Stomach (tissue), 4 donors: ENCODE data around the gene LCN10.

ENCODE experiments used
- CTCF ChIP-seq, 7 experiments: fragments of 450-650 bp in 4 of 7; fragments of 200-600 bp in 3 of 7; sonication (generic) in 3 of 7; IDR thresholded peaks; one replicate each; pipeline ENCODE4 v1.5.1; 2016 to 2019; ENCODE audit warnings: antibody characterized with exemption in 7 of 7, control low read depth in 2 of 7, mild to moderate bottlenecking in 1 of 7
- POLR2A ChIP-seq, 4 donors: fragments of 450-650 bp; IDR thresholded peaks; one replicate each; pipeline ENCODE4 v1.6.1; 2016; ENCODE audit warnings: antibody characterized with exemption in 4 of 4, control low read depth in 2 of 4, mild to moderate bottlenecking in 1 of 4, moderate library complexity in 1 of 4

- TF ChIP-seq CTCF (IDR thresholded peaks at IDR 0.05) = no peak
- TF ChIP-seq POLR2A (IDR thresholded peaks at IDR 0.05) = no peak
Observed at GRCh38 chr9:136771907-136772415, 29.2 kb upstream of the LCN10 start.
